Smooth muscle cell of bladder (primary cell): ENCODE results near the gene TGFB2. TPM values are rescaled to one million over a fixed set of nuclear protein-coding genes. Genes with fewer than 3 reads are reported as not detected.

Experiments used
- total RNA-seq: library from RNA; depleted of rRNA; stranded (reverse); fragments of >200 nt; gene quantifications from 2 replicates; pipeline ENCODE4 v1.2.3, GENCODE V29; 2014

The TGFB2 gene
- total RNA-seq: 9.0 and 15.6 TPM in 2 replicates

DNA sequence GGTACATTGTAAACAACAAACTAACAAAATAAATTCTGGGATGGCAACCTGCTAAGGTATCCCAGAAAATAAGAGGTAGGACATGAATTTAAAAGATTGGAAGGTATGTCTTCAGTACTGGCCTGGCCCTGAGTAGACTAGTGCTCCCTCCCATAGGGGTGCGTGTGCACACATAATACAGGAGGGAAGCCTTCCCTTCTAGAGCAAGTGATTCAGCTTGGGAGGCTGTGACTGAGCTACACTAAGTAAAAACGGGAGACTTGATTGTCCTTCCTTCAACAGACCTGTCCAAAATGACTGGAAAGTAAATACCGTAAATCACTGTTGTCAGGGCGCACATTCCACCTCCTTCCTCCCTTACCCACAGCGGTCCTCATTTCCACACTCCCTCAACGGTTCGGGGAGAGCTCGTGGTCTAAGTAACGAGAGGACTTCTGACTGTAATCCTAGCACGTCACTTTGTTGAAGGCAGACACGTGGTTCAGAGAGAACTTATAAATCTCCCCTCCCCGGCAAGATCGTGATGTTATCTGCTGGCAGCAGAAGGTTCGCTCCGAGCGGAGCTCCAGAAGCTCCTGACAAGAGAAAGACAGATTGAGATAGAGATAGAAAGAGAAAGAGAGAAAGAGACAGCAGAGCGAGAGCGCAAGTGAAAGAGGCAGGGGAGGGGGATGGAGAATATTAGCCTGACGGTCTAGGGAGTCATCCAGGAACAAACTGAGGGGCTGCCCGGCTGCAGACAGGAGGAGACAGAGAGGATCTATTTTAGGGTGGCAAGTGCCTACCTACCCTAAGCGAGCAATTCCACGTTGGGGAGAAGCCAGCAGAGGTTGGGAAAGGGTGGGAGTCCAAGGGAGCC lies at the start of gene TGFB2:
TSS of gene TGFB2 (plus strand) at position 523 of the 859 bp plus-strand sequence. CDS start 1,366 bp downstream, outside the sequence.

Other genes starting within 250 kb of the TGFB2 start
- gene RRP15, start 60.0 kb upstream of the TGFB2 start, total RNA-seq: 4.7 and 4.8 TPM in 2 replicates